ENCODE measurements around the gene ZNF790. TPM values are rescaled to one million over a fixed set of nuclear protein-coding genes. Genes with fewer than 3 reads are reported as not detected.

ZNF790 gene
- total RNA-seq, result 5.0 and 12.5 TPM in 2 replicates

DNA sequence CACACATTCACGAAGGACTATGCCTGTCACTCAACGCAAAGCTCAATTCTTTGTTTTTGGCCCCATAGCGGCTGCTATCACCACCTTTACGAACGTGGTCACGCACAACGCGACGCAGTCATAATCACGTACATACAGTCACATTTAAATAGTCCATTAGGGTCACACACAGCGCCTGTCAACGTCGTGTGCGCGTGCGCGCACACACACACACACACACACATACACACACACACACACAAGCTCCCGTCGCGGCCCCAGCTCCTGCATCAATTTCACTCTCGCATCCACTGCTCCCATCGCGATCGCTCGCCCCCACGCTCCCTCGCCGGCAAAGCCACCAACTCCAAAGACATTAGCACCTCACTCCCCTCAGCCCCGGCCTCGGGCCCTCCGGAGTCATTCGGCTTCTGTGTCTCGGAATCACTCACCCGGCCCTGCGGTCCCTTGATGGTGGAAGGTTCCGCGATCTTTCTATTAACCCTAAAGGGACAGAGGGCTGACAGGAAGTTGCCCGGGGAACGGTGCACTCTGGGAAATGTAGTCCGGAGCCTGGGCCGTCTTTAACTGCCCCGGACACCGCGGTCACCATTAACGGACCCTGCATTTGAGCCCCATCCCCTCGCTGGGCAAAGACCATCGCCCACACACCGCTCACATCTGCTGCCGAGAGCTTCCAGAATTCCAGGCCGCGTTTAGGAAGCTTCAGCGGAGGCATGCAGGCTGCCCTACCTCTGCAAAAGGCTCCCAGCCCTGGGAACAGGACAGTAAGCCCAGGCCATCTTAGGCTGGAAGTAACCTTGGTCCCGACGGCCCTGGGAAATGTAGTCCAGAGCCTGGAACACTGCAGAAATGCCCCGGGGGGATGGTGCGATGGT lies at the start of gene ZNF790:
Gene ZNF790 (minus strand): TSS at position 482 of the 878 bp plus-strand sequence. CDS start 12,768 bp downstream, outside the sequence.

DNA sequence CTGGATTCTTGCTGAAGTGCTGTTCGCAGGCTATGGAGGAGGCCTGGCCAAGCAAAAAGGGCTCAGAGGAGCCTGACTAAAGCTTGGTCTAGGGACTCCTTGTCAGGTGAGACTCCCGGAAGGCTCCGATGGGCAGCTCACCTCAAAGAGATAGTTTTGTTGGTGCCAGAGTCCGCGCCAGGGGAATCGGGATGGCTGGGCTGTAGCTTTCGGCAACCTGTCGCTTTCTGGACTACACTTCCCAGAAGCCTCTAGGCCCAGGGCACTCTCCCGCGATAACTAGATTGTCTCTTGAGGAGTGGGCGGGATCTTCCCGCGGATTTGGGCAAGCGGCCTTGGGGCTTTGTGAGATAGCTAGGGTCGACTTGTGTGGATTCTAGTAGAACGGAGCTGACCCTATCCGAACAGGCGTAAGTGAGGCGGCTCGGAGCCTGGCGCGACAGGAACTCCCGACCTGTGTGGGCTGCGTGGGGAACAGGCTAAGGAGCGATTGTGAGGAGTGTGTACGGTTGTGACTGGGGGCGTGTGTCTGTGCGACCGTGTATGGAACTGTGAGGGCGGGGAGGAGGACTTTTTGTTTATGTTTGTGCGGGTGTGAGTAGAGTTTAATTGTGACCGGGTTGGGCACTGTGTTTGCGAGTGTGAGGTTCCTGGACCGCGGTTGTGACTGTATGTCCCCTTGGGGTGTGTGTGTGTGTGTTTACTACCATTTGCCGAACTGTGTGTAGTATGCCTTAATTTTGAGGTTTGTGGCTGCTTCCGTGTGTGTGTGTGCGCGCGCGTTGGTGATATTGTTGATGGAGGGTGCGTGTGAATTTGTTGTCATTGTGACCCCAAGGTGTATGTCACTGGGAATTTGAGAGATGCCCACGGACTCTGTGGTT lies 12.6 kb upstream of the ZNF790 start, which contains the start of gene ZNF345:
Gene ZNF345 (plus strand): TSS at position 318 of the 884 bp plus-strand sequence. CDS start 25,955 bp downstream, outside the sequence.

DNA sequence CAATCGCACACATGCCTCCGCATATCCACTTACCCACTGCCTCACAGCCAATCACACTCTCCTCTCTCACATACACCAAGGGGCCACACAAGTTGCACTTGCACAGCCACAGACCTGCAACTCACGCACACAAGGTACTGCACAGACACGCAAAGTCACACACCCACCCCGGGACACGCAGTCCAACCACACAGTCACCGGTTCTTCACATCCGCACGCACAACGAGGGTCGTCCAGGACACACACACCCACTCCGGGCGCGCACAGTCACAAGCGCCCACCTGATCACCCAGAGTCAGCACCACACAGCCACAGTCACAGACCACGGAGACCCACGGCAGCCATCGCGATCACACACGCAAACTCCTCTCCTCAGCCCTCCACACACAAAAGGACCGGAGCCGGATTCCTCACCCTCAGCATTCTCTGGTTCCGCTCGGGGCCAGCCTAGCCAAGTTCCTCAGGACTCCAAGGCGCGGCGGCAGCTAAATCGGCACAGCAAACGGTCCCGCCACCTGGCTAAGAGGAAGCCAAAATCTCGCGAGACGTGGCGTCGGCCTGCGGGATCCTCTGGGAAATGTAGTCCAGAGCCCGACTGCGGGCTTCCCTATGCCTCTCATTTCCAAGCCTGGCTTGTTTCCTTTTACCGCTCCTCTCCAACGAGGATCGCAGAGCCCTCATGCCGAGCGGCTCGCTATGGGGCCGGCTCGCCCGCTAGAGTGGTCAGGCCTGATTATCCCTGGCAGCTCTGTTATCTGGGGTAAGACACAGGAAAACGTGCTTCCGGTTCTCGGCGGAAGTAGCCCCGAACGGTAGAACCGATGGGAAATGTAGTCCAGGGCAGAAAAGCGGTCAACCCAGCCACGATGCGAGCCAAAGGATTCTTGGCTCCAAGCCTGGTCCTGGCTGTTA lies 65.6 kb downstream of the ZNF790 start, which contains the start of gene ZNF850:
Gene ZNF850 (minus strand): TSS at position 497 of the 912 bp plus-strand sequence. CDS start 10,201 bp downstream, outside the sequence.

Other genes with a start within 250 kb of the ZNF790 start
- gene ZNF382, start 233.1 kb downstream of the ZNF790 start, total RNA-seq, result 3.6 and 8.1 TPM in 2 replicates
- gene ZNF461, start 171.6 kb downstream of the ZNF790 start, total RNA-seq, result 5.5 and 11.5 TPM in 2 replicates
- 2.8 and 8.3 TPM in 2 replicates for gene ZNF567, start 150.8 kb downstream of the ZNF790 start, total RNA-seq
- gene ZNF850, start 65.6 kb downstream of the ZNF790 start, total RNA-seq, result 0.97 and 4.8 TPM in 2 replicates
- gene ZNF345, start 12.5 kb upstream of the ZNF790 start, total RNA-seq, result 1.8 and 4.8 TPM in 2 replicates
- 0.81 and 2.1 TPM in 2 replicates for gene ZNF829, start 77.9 kb upstream of the ZNF790 start, total RNA-seq
- 3.6 and 9.4 TPM in 2 replicates for gene ZNF568, start 77.9 kb upstream of the ZNF790 start, total RNA-seq
- 3.4 and 7.2 TPM in 2 replicates for gene ZNF420, start 240.0 kb upstream of the ZNF790 start, total RNA-seq

All from bladder microvascular endothelial cell (primary cell).